HL-60 (cell line): Measurements from ENCODE around the gene SRR.

Experiments
- DNase-seq, 2 experiments: peaks; one replicate each; pipeline ENCODE4 v3.0.0-alpha.2; 2010 to 2020; ENCODE audit warnings: low read depth in 1 of 2, low spot score in 1 of 2
- H3K27ac ChIP-seq: fragments of 250-450 bp; sonication (Bioruptor Pico); replicated peaks from 2 replicates; pipeline ENCODE4 v1.5.1; 2020; ENCODE audit warnings: mild to moderate bottlenecking, moderate library complexity
- H3K27me3 ChIP-seq: fragments of 250-450 bp; sonication (Bioruptor Pico); 2 replicates; pipeline ENCODE4 v1.5.1; 2021; ENCODE audit warnings: mild to moderate bottlenecking, moderate library complexity; ENCODE audit not compliant: insufficient read depth, poor library complexity, severe bottlenecking
- H3K4me3 ChIP-seq: replicated peaks from 2 replicates; pipeline ENCODE4 v1.5.1; 2011; ENCODE audit warnings: mild to moderate bottlenecking, control low read depth, low read length; ENCODE audit not compliant: insufficient read depth
- CTCF ChIP-seq: IDR thresholded peaks from one replicate; pipeline ENCODE4 v1.5.1; 2011; ENCODE audit warnings: low read length, control low read depth, inconsistent platforms; ENCODE audit not compliant: insufficient read depth
- GABPA ChIP-seq: IDR thresholded peaks from 2 replicates; pipeline ENCODE4 v1.6.1; 2012; ENCODE audit warnings: low read depth
- POLR2AphosphoS5 ChIP-seq: IDR thresholded peaks from 2 replicates; pipeline ENCODE4 v1.6.1; 2012; ENCODE audit warnings: low read depth
- REST ChIP-seq: IDR thresholded peaks from 2 replicates; pipeline ENCODE4 v1.6.1; 2012; ENCODE audit warnings: low read depth; ENCODE audit not compliant: insufficient replicate concordance
- SPI1 ChIP-seq: IDR thresholded peaks from 2 replicates; pipeline ENCODE4 v1.6.1; 2012; ENCODE audit warnings: low read depth, mild to moderate bottlenecking, borderline replicate concordance

Gene SRR

GRCh38 chr17:2275722-2276121 is 28.0 kb upstream of the SRR start:
- DNase-seq = no peak
- Histone ChIP-seq H3K27me3 (no peaks in the 10 kb centered on the region), H3K4me3 (no peak overlapping the region), H3K27ac (no peak overlapping the region)
- no peak for TF ChIP-seq SPI1
- TF ChIP-seq GABPA = no peak
- no peak for TF ChIP-seq POLR2AphosphoS5
- no peak for TF ChIP-seq CTCF

- TF ChIP-seq SPI1 (no peak), GABPA (no peak), CTCF (no peak), POLR2AphosphoS5 (no peak), REST (no peak)
- H3K27ac ChIP-seq = no peak overlapping the region
Observed at GRCh38 chr17:2277429-2278170, 26.1 kb upstream of the SRR start.

GRCh38 chr17:2279707-2280106 is 24.0 kb upstream of the SRR start:
- no peak for DNase-seq
- TF ChIP-seq SPI1 (no peak), CTCF (no peak), REST (no peak), GABPA (no peak), POLR2AphosphoS5 (no peak)
- Histone ChIP-seq H3K27ac (no peak overlapping the region), H3K27me3 (no peaks in the 10 kb centered on the region), H3K4me3 (no peak overlapping the region)

More at GRCh38 chr17:2277429-2278170, 26.1 kb upstream of the SRR start:
- DNase-seq = no peak
- no peak overlapping the region for H3K4me3 ChIP-seq
- no peaks in the 10 kb centered on the region for H3K27me3 ChIP-seq
